Loucy (cell line): ENCODE measurements around the gene RHEX.

Experiments used
- CTCF ChIP-seq: fragments of 200-600 bp; sonication (generic); conservative IDR thresholded peaks from 2 replicates; pipeline ENCODE4 v1.5.1; 2014; ENCODE audit warnings: mild to moderate bottlenecking, antibody characterized with exemption, low read length
- EZH2phosphoT487 ChIP-seq: fragments of 200-600 bp; IDR thresholded peaks from 2 replicates; pipeline ENCODE4 v1.6.1; 2018; ENCODE audit warnings: antibody characterized with exemption, mild to moderate bottlenecking, moderate library complexity, borderline replicate concordance

GRCh38 chr1:206015071-206015470 is 37.9 kb upstream of the RHEX start:
- TF ChIP-seq CTCF (no peak), EZH2phosphoT487 (no peak)
